ENCODE measurements around the gene FBXL20.

- TF ChIP-seq CTCF (IDR thresholded peaks at IDR 0.05 in 2 of 3, conservative IDR thresholded peaks at IDR 0.05 in 1 of 3; ENCODE audit: insufficient read depth in 2 of 3, low read depth in 1 of 3, low read length in 3 of 3), result peak; percentile 94 to 99 (median 95)
- no peak for TF ChIP-seq ELF4 (CRISPR knock-in tag; IDR thresholded peaks at IDR 0.05)
- TF ChIP-seq ILK (tag; IDR thresholded peaks at IDR 0.05; ENCODE audit: borderline replicate concordance, low read depth), result no peak
- no peak for TF ChIP-seq EP300 (IDR thresholded peaks at IDR 0.05; ENCODE audit: low read length)
- TF ChIP-seq ZKSCAN8 (CRISPR knock-in tag; IDR thresholded peaks at IDR 0.05), result no peak
- TF ChIP-seq FOXK1 (CRISPR knock-in tag; IDR thresholded peaks at IDR 0.05; ENCODE audit: borderline replicate concordance), result no peak
- TF ChIP-seq E2F4 (CRISPR knock-in tag; IDR thresholded peaks at IDR 0.05; ENCODE audit: low read depth), result no peak
- no peak for TF ChIP-seq ZBTB8A (IDR thresholded peaks at IDR 0.05; ENCODE audit: partially characterized antibody)
These were observed 156.5 kb downstream of the FBXL20 start for GRCh38 chr17:39244600-39245570.
